HFFc6 (cell line): Measurements from ENCODE around the gene CADM1. TPM values are rescaled to one million over a fixed set of nuclear protein-coding genes. Genes with fewer than 3 reads are reported as not detected.

Experiments used
- DNase-seq: peaks from one replicate; pipeline ENCODE4 v3.0.0-alpha.2; 2018
- H3K27ac Mint-ChIP-seq: 2 replicates; pipeline ENCODE4 v1.8.0; 2020; ENCODE audit warnings: mild to moderate bottlenecking, mixed read lengths
- H3K27me3 Mint-ChIP-seq: 2 replicates; pipeline ENCODE4 v1.8.0; 2021; ENCODE audit warnings: mild to moderate bottlenecking, moderate library complexity, mixed read lengths; ENCODE audit not compliant: insufficient read depth
- H3K36me3 Mint-ChIP-seq: 2 replicates; pipeline ENCODE4 v1.8.0; 2021; ENCODE audit warnings: low read depth, mixed read lengths
- H3K4me1 Mint-ChIP-seq: 2 replicates; pipeline ENCODE4 v1.8.0; 2020; ENCODE audit warnings: low read depth, mixed read lengths
- H3K4me3 Mint-ChIP-seq: 2 replicates; pipeline ENCODE4 v1.8.0; 2020; ENCODE audit warnings: mild to moderate bottlenecking, moderate library complexity, mixed read lengths
- H3K9me3 Mint-ChIP-seq: 2 replicates; pipeline ENCODE4 v1.8.0; 2020; ENCODE audit warnings: mild to moderate bottlenecking, mixed read lengths
- CTCF ChIP-seq: fragments of 200-600 bp; sonication (generic); IDR thresholded peaks from 2 replicates; pipeline ENCODE4 v1.5.0; 2021; ENCODE audit warnings: antibody characterized with exemption, mild to moderate bottlenecking
- total RNA-seq, 6 experiments: library from RNA; stranded (reverse); fragmentation: NEBNext Ultra II Directional; extraction: Animal tissue kit (Norgen Biotek cat#: 25700); gene quantifications; 2 replicates in 1 of 6; 3 replicates in 5 of 6; pipeline ENCODE4 v1.2.3, GENCODE V29; 2021

The CADM1 gene
- total RNA-seq, 6 experiments from 2014 or later, result not detected

GRCh38 chr11:115524572-115524971 lies 20.4 kb upstream of the CADM1 start:
- Mint-ChIP-seq H3K27me3 (peaks cover 2% of the 10 kb centered on the region), H3K9me3 (peaks cover 65% of the 10 kb centered on the region), H3K36me3 (no peaks in the 10 kb centered on the region), H3K4me1 (no peaks in the 10 kb centered on the region), H3K4me3 (no peak overlapping the region), H3K27ac (no peak overlapping the region)
- no peak for TF ChIP-seq CTCF
- no peak for DNase-seq

- H3K9me3 Mint-ChIP-seq, result peaks cover 65% of the 10 kb centered on the region
- no peak overlapping the region for H3K27ac Mint-ChIP-seq
- H3K27me3 Mint-ChIP-seq, result peaks cover 2% of the 10 kb centered on the region
- DNase-seq, result no peak
- no peak for TF ChIP-seq CTCF
- H3K4me1 Mint-ChIP-seq, result no peaks in the 10 kb centered on the region
- no peak overlapping the region for H3K4me3 Mint-ChIP-seq
- H3K36me3 Mint-ChIP-seq, result no peaks in the 10 kb centered on the region
Measured at GRCh38 chr11:115523727-115524399, 19.6 kb upstream of the CADM1 start.

- no peak for TF ChIP-seq CTCF
- H3K4me1 Mint-ChIP-seq, result no peaks in the 10 kb centered on the region
- peaks cover 61% of the 10 kb centered on the region for H3K9me3 Mint-ChIP-seq
- H3K27ac Mint-ChIP-seq, result no peak overlapping the region
- DNase-seq, result no peak
- no peaks in the 10 kb centered on the region for H3K36me3 Mint-ChIP-seq
- H3K4me3 Mint-ChIP-seq, result no peak overlapping the region
- H3K27me3 Mint-ChIP-seq, result peaks cover 2% of the 10 kb centered on the region
Measured at GRCh38 chr11:115522302-115522701, 18.1 kb upstream of the CADM1 start.

- H3K4me3 Mint-ChIP-seq, result no peak overlapping the region
- H3K4me1 Mint-ChIP-seq, result no peaks in the 10 kb centered on the region
- H3K27me3 Mint-ChIP-seq, result peaks cover 2% of the 10 kb centered on the region
- no peak overlapping the region for H3K27ac Mint-ChIP-seq
- TF ChIP-seq CTCF, result no peak
- H3K36me3 Mint-ChIP-seq, result no peaks in the 10 kb centered on the region
- no peak for DNase-seq
- H3K9me3 Mint-ChIP-seq, result peaks cover 59% of the 10 kb centered on the region
Measured at GRCh38 chr11:115521825-115522224, 17.6 kb upstream of the CADM1 start.

GRCh38 chr11:115518983-115519628 lies 14.9 kb upstream of the CADM1 start:
- Mint-ChIP-seq H3K4me3 (no peak overlapping the region), H3K4me1 (no peaks in the 10 kb centered on the region), H3K27me3 (no peaks in the 10 kb centered on the region; the same call in none of the 2 replicates), H3K36me3 (no peaks in the 10 kb centered on the region), H3K27ac (no peak overlapping the region), H3K9me3 (peaks cover 51% of the 10 kb centered on the region)
- no peak for TF ChIP-seq CTCF
- DNase-seq, result no peak
